Mammary epithelial cell (primary cell): ENCODE results near the gene TKTL1.

Experiments used
- CTCF ChIP-seq, 2 donors: IDR thresholded peaks in 1 of 2; conservative IDR thresholded peaks in 1 of 2; 2 replicates each; pipeline ENCODE4 v1.5.1; 2011 to 2012; ENCODE audit warnings: inconsistent platforms in 2 of 2, low read length in 2 of 2, mild to moderate bottlenecking in 2 of 2, control low read depth in 1 of 2, low read depth in 1 of 2; ENCODE audit not compliant: insufficient read depth in 1 of 2; ENCODE audit errors: extremely low read depth in 1 of 2
- EZH2 ChIP-seq: IDR thresholded peaks from 2 replicates; pipeline ENCODE4 v1.6.1; 2012; ENCODE audit warnings: low read length, inconsistent platforms, borderline replicate concordance

GRCh38 chrX:154354013-154354412 lies 58.4 kb downstream of the TKTL1 start:
- TF ChIP-seq CTCF (conservative IDR thresholded peaks at IDR 0.05 in 1 of 2, IDR thresholded peaks at IDR 0.05 in 1 of 2; ENCODE audit: extremely low read depth in 1 of 2, insufficient read depth in 1 of 2, low read depth in 1 of 2, low read length in 2 of 2) (no peak), EZH2 (no peak)
